Ishikawa (cell line): ENCODE results near the gene RAB5B.

ENCODE experiments used
- CEBPB ChIP-seq: IDR thresholded peaks from 2 replicates; pipeline ENCODE4 v1.6.1; 2012
- EGR1 ChIP-seq: IDR thresholded peaks from 2 replicates; pipeline ENCODE4 v1.6.1; 2012
- EP300 ChIP-seq: IDR thresholded peaks from 2 replicates; pipeline ENCODE4 v1.6.1; 2012; ENCODE audit warnings: borderline replicate concordance
- RAD21 ChIP-seq: IDR thresholded peaks from 2 replicates; pipeline ENCODE4 v1.6.1; 2012; ENCODE audit warnings: low read depth
- TAF1 ChIP-seq: IDR thresholded peaks from 2 replicates; pipeline ENCODE4 v1.6.1; 2012; ENCODE audit warnings: low read depth, mild to moderate bottlenecking
- TEAD4 ChIP-seq: IDR thresholded peaks from 2 replicates; pipeline ENCODE4 v1.6.1; 2012
- YY1 ChIP-seq: IDR thresholded peaks from 2 replicates; pipeline ENCODE4 v1.6.1; 2012; ENCODE audit warnings: low read depth
- TF ChIP-seq, protein P1 (sequence below): IDR thresholded peaks from 2 replicates; pipeline ENCODE4 v1.6.1; 2012; ENCODE audit warnings: low read depth, mild to moderate bottlenecking

DNA sequence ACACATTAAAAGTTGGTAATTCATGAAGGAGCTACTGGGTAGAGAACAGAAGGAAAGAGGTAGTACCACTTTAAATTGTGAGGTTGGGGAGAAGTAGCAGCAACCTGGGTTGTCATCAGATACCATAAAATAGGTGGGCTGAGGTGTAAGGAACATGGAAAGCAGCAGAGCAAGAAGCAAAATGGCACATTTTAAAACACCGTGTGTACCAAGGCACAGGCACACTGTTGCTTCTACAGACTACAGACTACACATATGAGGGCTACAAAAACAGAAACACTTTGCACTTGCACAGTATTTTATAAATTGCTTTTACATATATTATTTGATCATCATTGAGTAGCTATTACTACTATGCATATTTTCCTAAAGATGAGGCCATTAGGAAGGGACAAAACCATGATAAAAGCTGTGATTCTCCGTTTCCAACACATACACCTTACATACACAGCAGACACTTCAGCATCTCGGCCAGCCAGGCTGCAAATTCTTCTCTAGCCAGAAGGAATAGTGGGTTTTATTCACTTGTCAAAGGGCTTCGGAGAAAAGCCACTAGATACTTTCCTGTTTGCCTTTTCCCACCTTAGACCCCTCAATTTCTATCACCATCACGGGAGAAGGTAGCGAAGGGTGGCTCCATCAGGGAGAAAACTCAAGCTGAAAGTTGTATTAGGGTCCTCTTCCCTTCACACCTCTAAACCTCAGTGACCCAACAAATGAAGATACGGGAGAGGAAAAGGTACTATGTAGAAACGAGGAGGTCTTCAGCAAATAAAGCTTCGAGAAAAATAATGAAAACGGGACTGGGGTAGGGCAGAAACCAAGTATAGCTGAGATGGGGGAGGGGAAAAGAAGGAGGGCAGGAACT is 47.8 kb upstream of the RAB5B start:
- TF ChIP-seq, protein P1, sequence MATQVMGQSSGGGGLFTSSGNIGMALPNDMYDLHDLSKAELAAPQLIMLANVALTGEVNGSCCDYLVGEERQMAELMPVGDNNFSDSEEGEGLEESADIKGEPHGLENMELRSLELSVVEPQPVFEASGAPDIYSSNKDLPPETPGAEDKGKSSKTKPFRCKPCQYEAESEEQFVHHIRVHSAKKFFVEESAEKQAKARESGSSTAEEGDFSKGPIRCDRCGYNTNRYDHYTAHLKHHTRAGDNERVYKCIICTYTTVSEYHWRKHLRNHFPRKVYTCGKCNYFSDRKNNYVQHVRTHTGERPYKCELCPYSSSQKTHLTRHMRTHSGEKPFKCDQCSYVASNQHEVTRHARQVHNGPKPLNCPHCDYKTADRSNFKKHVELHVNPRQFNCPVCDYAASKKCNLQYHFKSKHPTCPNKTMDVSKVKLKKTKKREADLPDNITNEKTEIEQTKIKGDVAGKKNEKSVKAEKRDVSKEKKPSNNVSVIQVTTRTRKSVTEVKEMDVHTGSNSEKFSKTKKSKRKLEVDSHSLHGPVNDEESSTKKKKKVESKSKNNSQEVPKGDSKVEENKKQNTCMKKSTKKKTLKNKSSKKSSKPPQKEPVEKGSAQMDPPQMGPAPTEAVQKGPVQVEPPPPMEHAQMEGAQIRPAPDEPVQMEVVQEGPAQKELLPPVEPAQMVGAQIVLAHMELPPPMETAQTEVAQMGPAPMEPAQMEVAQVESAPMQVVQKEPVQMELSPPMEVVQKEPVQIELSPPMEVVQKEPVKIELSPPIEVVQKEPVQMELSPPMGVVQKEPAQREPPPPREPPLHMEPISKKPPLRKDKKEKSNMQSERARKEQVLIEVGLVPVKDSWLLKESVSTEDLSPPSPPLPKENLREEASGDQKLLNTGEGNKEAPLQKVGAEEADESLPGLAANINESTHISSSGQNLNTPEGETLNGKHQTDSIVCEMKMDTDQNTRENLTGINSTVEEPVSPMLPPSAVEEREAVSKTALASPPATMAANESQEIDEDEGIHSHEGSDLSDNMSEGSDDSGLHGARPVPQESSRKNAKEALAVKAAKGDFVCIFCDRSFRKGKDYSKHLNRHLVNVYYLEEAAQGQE: no peak
- TF ChIP-seq CEBPB: no peak
- TF ChIP-seq RAD21: no peak
- no peak for TF ChIP-seq EP300
- TF ChIP-seq EGR1: no peak
- TF ChIP-seq TEAD4: no peak
- no peak for TF ChIP-seq YY1
- no peak for TF ChIP-seq TAF1
